Retinal pigment epithelial cell (primary cell): ENCODE measurements around the gene FAM117A.
A peak's percentile ranks its signal among the peaks of the same experiment; 100 is the strongest.

Experiments
- DNase-seq: peaks from one replicate; pipeline ENCODE4 v3.0.0-alpha.2; 2010; ENCODE audit warnings: low read depth
- H3K4me3 ChIP-seq: 2 replicates; pipeline ENCODE4 v1.5.1; 2011; ENCODE audit warnings: mild to moderate bottlenecking, low read length, control low read depth, moderate library complexity
- TF ChIP-seq, protein P1 (sequence below): conservative IDR thresholded peaks from 2 replicates; pipeline ENCODE4 v1.5.1; 2011; ENCODE audit warnings: low read depth, low read length, control low read depth, inconsistent platforms

FAM117A gene

GRCh38 chr17:49788478-49789242, 24.7 kb upstream of the FAM117A start, which contains the start of gene KAT7:
KAT7 (plus strand) TSS chr17:49788681; CDS start chr17:49788835, 154 bp downstream.
- DNase-seq = peak; percentile 98
- TF ChIP-seq, protein P1, sequence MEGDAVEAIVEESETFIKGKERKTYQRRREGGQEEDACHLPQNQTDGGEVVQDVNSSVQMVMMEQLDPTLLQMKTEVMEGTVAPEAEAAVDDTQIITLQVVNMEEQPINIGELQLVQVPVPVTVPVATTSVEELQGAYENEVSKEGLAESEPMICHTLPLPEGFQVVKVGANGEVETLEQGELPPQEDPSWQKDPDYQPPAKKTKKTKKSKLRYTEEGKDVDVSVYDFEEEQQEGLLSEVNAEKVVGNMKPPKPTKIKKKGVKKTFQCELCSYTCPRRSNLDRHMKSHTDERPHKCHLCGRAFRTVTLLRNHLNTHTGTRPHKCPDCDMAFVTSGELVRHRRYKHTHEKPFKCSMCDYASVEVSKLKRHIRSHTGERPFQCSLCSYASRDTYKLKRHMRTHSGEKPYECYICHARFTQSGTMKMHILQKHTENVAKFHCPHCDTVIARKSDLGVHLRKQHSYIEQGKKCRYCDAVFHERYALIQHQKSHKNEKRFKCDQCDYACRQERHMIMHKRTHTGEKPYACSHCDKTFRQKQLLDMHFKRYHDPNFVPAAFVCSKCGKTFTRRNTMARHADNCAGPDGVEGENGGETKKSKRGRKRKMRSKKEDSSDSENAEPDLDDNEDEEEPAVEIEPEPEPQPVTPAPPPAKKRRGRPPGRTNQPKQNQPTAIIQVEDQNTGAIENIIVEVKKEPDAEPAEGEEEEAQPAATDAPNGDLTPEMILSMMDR = no peak
- H3K4me3 ChIP-seq = peak within 1 kb of the TSS; percentile 99

DNA sequence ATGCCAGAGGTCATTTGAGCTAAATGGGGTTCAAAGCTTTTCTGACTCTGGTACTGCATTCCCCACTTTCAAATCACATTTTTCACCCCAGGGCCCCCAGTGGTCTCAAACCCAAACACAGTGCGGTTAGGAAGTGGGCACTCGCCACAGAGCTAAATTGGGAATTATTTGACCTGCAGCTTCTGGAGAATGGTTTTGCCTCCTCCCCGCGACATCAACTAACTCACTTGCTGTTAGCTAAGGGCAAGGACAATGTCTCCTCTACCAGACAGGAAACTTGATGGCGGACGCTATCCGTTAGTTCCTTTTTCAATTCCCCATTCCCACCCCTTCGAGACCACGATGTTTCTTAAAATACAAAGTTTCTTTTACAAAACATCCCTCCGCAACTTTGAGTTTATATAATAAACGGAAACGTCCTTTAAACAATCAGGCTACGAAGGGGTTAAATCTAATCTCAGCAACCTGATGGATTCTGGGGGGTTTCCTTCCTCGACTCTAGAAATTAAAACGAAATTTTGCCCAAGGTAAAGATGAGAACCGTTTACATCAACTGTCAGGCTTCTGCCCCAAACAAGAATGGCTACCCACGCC, 24.1 kb upstream of the FAM117A start:
- DNase-seq = no peak
- TF ChIP-seq, protein P1 = no peak
- H3K4me3 ChIP-seq = peak overlapping the region; percentile 99

- DNase-seq = no peak
- TF ChIP-seq, protein P1 = no peak
Measured at GRCh38 chr17:49784636-49785035, 20.7 kb upstream of the FAM117A start.

GRCh38 chr17:49783791-49784190, 19.9 kb upstream of the FAM117A start:
- H3K4me3 ChIP-seq = no peak overlapping the region
- TF ChIP-seq, protein P1 = no peak
- no peak for DNase-seq

More at GRCh38 chr17:49784636-49785035, 20.7 kb upstream of the FAM117A start:
- no peak overlapping the region for H3K4me3 ChIP-seq

DNA sequence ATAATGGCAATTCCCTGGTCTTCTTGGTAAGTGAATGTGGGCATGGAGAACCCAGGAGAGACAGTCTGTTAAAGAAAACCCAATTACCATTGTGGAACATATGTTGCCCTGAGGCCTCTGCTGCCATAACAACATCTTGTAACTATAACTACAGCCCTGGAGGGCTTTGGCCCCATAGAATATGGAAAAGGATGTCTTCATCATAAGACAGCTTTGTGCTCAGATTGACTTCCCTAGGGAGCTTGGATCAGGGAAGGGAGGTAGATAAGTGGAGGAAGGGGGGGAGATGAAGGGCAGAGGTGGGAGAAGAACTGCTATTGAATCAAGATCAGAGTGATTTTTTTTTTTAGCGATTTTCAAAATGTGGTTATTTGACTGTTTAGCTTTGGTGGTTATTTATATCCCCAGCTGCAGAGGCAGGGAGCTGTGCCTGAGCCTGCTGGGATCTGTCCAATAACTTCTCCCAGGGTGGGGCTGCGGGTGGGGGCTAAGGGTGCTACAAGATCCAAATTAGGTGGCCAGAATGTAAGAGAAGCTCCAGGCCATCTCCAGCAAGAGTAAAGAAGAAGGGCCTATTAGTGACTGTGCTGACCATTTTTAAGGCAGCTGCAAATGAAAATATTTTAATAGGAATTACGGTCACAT, 19.3 kb upstream of the FAM117A start:
- H3K4me3 ChIP-seq = no peak overlapping the region
- no peak for DNase-seq
- TF ChIP-seq, protein P1 = no peak

GRCh38 chr17:49779739-49780231, 15.9 kb upstream of the FAM117A start:
- no peak for DNase-seq

More at GRCh38 chr17:49779739-49780231, 15.9 kb upstream of the FAM117A start:
- H3K4me3 ChIP-seq = no peak overlapping the region
- TF ChIP-seq, protein P1 = peak; percentile 65
